HG03520 (cell line): ENCODE measurements around the gene GABRG3.
"Not testable (repeated sequence)": the region's sequence is repeated elsewhere in the genome, so short reads cannot be mapped to it uniquely, and the experiment has no call there.

ENCODE experiments used
- ATAC-seq: cut with Tn5 transposase; IDR thresholded peaks from one replicate; pipeline ENCODE4 v1.9.1; 2021; ENCODE audit warnings: mild to moderate bottlenecking, moderate library complexity; ENCODE audit not compliant: unreplicated experiment

The GABRG3 gene

GRCh38 chr15:27172821-27173220 is 201.8 kb downstream of the GABRG3 start:
- ATAC-seq: no peak

GRCh38 chr15:27175472-27176153 is 204.6 kb downstream of the GABRG3 start:
- ATAC-seq: no peak

- ATAC-seq: no peak
Measured at GRCh38 chr15:27176785-27177406, 205.9 kb downstream of the GABRG3 start.

DNA sequence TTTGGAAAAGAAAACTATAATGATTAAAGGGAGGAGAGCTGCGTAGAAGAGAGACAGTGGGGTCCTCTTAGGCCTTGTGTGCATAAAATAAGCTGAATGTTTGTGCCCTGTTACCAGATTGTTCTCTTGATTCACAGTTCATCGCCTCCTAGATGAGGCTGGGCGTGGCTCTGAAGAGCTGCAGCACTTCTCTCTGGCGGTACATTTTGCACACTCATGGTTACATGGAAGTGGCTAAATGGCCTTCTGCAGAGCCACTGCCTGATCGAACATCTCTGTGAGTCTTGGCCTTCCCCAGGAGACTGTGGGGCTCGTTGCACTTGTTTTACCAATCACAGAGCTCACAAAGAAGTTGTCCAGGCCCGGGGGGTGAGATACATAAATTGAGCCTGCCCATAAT is 208.8 kb downstream of the GABRG3 start:
- ATAC-seq: no peak

DNA sequence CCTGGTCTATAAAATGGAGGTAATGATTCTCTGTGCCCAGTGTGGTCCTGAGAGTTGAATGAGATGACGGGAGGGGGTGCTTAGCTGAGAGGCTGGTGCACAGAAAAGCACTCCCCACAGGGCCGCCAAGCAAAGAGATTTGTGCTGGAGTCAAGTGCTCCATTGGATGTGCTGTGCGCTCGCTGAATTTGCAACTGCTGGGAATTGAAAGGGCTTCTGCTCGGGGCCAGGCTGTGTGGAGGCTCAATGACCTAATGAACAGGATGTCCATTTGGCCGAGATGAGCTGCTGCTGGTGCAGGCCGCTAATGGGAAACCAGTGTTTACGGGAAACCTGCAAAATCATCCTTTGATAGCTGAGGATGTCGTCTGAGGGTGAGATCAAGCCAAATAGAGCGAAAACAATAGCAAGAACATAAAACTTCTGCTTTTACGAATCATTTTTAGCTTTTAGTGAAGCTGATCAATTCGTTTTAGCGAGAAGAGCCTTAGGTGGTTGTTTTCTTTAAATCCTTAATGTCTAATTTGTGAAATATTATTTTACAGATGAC is 211.7 kb downstream of the GABRG3 start:
- no peak for ATAC-seq

DNA sequence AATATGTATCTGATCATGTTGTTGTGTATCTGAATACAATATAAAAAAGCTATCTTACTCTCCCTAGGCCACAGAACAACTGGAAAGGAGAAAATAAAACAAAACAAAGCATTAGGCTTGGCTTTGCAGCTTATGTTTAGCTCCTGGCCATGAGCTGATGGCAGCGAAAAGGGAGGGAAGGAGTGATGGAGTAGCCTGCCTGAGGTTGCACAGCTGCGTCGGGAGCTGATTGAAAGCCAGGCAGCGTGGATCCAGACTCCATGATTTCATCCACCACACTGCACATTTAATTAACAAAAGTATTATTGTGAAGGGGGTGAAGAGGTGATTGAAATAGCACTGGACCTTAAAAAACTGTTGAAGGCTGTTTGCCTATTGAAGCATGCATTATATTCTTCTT is 212.2 kb downstream of the GABRG3 start:
- ATAC-seq: no peak

- not testable (repeated sequence) for ATAC-seq
Measured at GRCh38 chr15:27191515-27191914, 220.5 kb downstream of the GABRG3 start.

- no peak for ATAC-seq
Measured at GRCh38 chr15:27196691-27197090, 225.7 kb downstream of the GABRG3 start.

DNA sequence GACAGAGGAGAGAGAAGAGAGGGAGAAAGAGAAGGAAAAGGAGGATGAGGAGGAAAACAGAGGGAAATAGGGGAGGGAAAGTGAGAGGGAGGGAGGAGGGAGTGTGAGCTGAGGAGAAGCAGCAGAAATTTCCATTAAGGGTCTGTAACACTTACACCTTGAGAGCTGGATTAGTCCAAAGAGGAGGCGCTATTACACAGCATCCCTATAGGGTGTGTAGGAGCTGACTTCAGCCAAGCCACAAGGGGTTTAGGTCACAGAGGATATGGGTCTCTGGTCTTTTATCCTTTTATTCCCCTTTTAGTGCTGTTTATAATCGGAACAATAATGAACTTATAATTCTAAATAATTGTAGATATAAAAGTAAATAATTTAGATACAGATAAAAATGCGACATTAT is 230.4 kb downstream of the GABRG3 start:
- ATAC-seq: no peak

DNA sequence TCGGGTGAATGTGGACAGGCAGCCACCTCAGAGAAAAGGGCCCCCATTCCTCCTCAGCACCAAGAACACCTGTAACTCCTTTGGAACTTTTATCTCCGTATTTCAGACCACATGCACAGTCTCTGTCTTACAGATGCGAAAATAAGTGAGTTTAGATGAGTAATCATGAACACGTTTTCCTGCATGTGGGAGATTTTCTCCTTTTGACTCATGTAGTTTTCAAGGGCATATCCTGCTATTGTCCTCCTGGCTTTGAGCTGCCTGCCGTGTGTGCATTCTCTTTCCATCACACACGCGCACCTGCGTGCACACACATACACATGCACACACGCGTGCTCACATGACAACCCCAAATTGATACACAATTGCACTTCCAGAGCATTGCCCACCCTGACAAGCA is 239.2 kb downstream of the GABRG3 start:
- ATAC-seq: no peak

DNA sequence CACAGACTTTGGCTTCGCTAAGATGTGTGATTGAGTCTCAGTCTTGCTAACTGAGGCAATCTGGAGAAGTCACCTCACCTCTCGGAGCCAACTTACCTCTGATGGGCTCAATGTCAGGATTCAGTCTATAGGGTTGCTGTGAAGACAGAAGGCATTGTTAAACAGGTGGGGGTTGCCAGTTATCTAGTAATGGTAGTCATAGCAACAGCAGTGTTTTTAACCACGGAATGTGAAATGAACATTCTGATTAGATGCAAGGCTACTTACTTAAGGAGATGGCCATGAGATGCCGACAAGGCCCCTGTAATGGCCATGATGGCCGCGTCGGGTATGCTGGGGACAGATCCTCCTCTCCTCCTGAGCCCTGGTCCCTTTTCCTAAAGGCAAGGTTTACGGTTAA is 243.1 kb downstream of the GABRG3 start:
- no peak for ATAC-seq

- ATAC-seq: no peak
Measured at GRCh38 chr15:27214961-27215360, 244.0 kb downstream of the GABRG3 start.

DNA sequence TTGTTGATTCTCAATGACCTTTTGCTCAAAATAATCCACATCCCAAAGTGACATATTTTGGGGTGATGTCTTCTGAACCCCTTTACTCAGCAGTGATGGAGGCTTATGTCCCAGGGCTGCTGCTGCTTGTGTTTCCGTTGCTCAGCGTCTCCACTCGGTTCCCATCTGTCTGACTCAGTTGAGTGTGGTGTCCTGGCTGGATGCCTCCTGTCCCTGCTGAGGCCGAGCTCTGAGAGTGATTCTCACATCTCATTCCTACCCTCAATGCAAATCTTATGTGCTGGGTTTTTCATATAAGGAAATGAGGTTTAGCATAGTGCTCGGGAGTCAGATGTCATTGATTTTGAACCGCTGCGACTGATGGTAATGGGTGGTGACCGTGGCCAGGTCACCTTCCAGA is 247.4 kb downstream of the GABRG3 start:
- no peak for ATAC-seq

DNA sequence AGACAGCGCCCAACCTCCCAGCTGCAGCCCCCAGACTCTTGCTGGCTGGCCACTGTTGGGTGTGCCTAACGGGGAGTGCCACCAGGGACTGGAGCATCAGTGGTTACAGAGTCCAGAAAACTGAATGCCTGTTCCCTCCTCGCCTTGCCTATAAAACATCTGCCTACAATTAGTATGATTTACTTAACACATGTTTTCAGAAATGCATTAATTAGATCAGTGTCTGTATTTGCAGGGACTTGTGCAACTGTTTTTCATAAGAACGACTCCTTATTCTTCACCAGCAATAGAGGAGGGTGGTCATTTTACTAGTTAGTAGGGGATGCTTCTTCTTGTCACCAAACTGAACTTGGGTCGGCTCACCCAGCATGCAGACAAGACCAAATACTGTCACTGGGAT is 248.7 kb downstream of the GABRG3 start:
- ATAC-seq: no peak

- ATAC-seq: no peak
Measured at GRCh38 chr15:27220199-27220598, 249.2 kb downstream of the GABRG3 start.

DNA sequence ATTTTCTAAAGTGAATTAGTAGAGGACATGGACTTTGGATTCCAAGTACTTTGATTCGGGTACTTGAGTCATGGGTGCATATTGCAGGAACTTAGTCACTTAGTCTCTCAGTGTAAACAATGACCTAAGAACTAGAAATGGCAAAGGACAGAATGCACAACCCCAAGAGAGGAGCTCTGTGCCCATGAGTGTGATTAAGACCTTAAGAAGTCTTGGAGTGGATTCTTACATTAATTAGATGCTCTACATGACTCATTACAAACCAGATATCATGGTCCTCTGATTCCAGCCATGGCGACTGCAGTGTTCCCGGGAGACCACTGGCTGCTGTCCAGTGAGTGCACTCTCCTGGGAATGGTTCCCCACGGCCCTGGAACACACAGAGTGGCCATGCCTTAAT is 251.5 kb downstream of the GABRG3 start:
- no peak for ATAC-seq

GRCh38 chr15:27223179-27223578 is 252.2 kb downstream of the GABRG3 start:
- no peak for ATAC-seq

DNA sequence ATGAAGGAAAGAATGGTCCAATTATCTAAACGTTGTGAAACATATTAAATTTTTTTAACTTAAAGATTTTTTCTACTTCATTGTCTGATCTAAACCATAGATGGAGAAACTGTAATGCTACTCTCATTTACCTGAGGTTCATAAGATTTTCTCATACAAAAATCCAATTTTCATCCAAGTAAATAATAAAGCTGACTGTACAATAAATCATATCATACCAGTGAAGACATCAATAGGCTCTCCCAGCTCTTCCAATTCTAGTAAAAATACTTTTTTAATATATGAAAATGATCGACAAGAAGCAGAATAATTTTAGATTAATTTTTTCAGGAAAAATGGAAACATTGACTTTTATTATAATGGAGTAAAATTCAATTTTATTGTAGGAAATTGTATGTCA is 260.8 kb downstream of the GABRG3 start:
- no peak for ATAC-seq

- ATAC-seq: no peak
Measured at GRCh38 chr15:27232876-27233275, 261.9 kb downstream of the GABRG3 start.

- ATAC-seq: no peak
Measured at GRCh38 chr15:27234593-27234992, 263.6 kb downstream of the GABRG3 start.

GRCh38 chr15:27235161-27235560 is 264.2 kb downstream of the GABRG3 start:
- ATAC-seq: no peak

- no peak for ATAC-seq
Measured at GRCh38 chr15:27235681-27236080, 264.7 kb downstream of the GABRG3 start.
